Subcutaneous abdominal adipose tissue (tissue), 5 donors: Measurements from ENCODE around the gene SPP2.

Source experiments
- H3K27ac ChIP-seq: one replicate; pipeline ENCODE4 v1.7.0; 2013; ENCODE audit warnings: low read depth, mild to moderate bottlenecking, inconsistent platforms, low read length, moderate library complexity
- H3K27me3 ChIP-seq, 5 donors: one replicate each; pipeline ENCODE4 v1.7.0; 2013; ENCODE audit warnings: low read length in 5 of 5, inconsistent platforms in 1 of 5; ENCODE audit not compliant: control insufficient read depth in 5 of 5, insufficient read depth in 4 of 5
- H3K36me3 ChIP-seq, 5 donors: one replicate each; pipeline ENCODE4 v1.7.0; 2013; ENCODE audit warnings: low read length in 5 of 5; ENCODE audit not compliant: control insufficient read depth in 5 of 5, insufficient read depth in 5 of 5
- H3K4me1 ChIP-seq, 5 donors: one replicate each; pipeline ENCODE4 v1.7.0; 2013; ENCODE audit warnings: low read length in 5 of 5, mild to moderate bottlenecking in 3 of 5, moderate library complexity in 1 of 5; ENCODE audit not compliant: control insufficient read depth in 5 of 5, insufficient read depth in 5 of 5
- H3K4me3 ChIP-seq, 5 donors: one replicate each; pipeline ENCODE4 v1.7.0; 2013; ENCODE audit warnings: low read length in 5 of 5, low read depth in 1 of 5
- H3K9ac ChIP-seq, 5 donors: one replicate each; pipeline ENCODE4 v1.7.0; 2013; ENCODE audit warnings: low read length in 5 of 5, mild to moderate bottlenecking in 4 of 5, moderate library complexity in 3 of 5
- H3K9me3 ChIP-seq, 5 donors: one replicate each; pipeline ENCODE4 v1.7.0; 2013; ENCODE audit warnings: low read length in 5 of 5; ENCODE audit not compliant: control insufficient read depth in 5 of 5
- donor health status: healthy.
- donor health status: healthy.
- donor health status: healthy.
- donor health status: healthy.
- donor health status: healthy.

Gene SPP2

GRCh38 chr2:234100686-234101085, 50.2 kb downstream of the SPP2 start:
- H3K4me3 ChIP-seq: no peak overlapping the region
- H3K27ac ChIP-seq: no peak overlapping the region

DNA sequence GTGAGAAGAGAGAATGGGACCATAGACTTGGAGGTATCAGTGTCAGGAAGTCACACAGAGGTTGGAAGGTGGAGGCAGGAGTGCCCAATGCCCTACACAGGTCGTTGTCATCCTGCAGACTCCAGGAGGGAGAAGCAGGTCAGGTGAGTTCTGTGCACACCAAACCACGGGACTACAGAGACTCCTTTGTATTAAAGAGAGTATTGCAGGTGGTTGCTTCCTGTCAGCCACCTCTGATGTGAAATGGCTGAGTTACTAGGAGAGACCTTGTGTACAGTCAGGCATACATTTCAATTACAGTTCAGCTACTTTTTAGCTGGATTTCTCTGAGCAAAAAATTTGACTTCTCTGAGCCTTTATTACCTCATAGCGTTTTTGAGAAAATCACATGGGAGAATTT, 51.6 kb downstream of the SPP2 start:
- no peak overlapping the region for H3K27ac ChIP-seq

More at GRCh38 chr2:234100686-234101085, 50.2 kb downstream of the SPP2 start:
- H3K36me3 ChIP-seq: no peaks in the 10 kb centered on the region
- H3K27me3 ChIP-seq: peaks cover 0 to 5% (median 0%) of the 10 kb centered on the region in 5 donors
- H3K9ac ChIP-seq: no peak overlapping the region
- H3K9me3 ChIP-seq: peaks cover 0 to 2% (median 0%) of the 10 kb centered on the region in 5 donors
- no peaks in the 10 kb centered on the region for H3K4me1 ChIP-seq

GRCh38 chr2:234107861-234108260, 57.4 kb downstream of the SPP2 start:
- peaks cover 0 to 2% (median 0%) of the 10 kb centered on the region in 5 donors for H3K9me3 ChIP-seq
- H3K27ac ChIP-seq: no peak overlapping the region
- H3K36me3 ChIP-seq: no peaks in the 10 kb centered on the region
- H3K9ac ChIP-seq: no peak overlapping the region
- H3K27me3 ChIP-seq: peaks cover 0 to 2% (median 0%) of the 10 kb centered on the region in 5 donors
- H3K4me1 ChIP-seq: no peaks in the 10 kb centered on the region
- no peak overlapping the region for H3K4me3 ChIP-seq

More for the DNA sequence above, 51.6 kb downstream of the SPP2 start:
- Histone ChIP-seq H3K36me3 (no peaks in the 10 kb centered on the region), H3K9me3 (peaks cover 0 to 5% (median 0%) of the 10 kb centered on the region in 5 donors), H3K9ac (no peak overlapping the region), H3K4me3 (no peak overlapping the region), H3K4me1 (no peaks in the 10 kb centered on the region), H3K27me3 (peaks cover 0 to 5% (median 0%) of the 10 kb centered on the region in 5 donors)

DNA sequence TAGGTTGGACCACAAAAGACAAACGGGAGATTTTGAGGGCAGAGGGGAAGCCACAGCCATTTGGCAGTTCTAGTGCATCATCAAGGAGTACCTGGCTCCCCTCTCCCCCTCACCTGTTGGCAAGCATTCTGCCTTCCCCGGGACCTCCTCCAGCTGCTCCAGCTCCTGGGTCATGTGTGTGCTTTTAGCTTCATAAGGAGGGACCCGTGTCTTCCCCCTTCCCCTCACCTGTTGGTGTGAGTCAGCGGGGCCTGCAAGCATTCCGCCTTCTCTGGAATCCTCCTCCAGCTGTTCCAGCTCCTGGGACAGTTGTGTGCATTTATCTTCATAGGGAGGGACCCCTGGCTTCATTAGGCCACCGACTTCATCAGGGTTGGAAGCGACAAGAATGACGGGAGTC, 58.8 kb downstream of the SPP2 start:
- no peaks in the 10 kb centered on the region for H3K36me3 ChIP-seq
- peaks cover 0 to 2% (median 0%) of the 10 kb centered on the region in 5 donors for H3K9me3 ChIP-seq
- H3K4me3 ChIP-seq: no peak overlapping the region
- no peaks in the 10 kb centered on the region for H3K4me1 ChIP-seq
- peaks cover 0 to 2% (median 0%) of the 10 kb centered on the region in 5 donors for H3K27me3 ChIP-seq
- no peak overlapping the region for H3K9ac ChIP-seq
- H3K27ac ChIP-seq: no peak overlapping the region

DNA sequence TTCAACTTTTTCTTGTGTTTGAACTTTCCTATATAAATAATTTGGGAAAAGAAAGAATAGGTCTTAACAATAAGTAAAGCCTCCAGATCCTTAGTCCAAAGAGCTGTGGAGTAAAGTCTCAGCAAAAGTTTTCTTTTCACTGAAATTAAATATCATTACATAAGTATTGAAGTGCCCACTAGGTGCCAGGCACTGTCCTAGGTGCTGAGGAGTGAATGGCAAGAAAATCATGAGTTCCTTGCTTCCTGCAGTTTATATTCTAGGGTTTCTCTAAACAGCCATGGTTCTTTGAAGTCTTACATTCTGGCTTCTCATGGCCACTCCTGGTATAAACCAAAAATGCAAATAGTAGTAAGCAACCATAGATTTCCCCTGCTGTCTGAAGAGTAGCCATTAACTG, 59.7 kb downstream of the SPP2 start:
- Histone ChIP-seq H3K36me3 (no peaks in the 10 kb centered on the region), H3K4me3 (no peak overlapping the region)

GRCh38 chr2:234111523-234111922, 61.0 kb downstream of the SPP2 start:
- Histone ChIP-seq H3K27ac (no peak overlapping the region), H3K4me1 (no peaks in the 10 kb centered on the region), H3K4me3 (no peak overlapping the region), H3K27me3 (peaks cover 0 to 3% (median 0%) of the 10 kb centered on the region in 5 donors), H3K36me3 (no peaks in the 10 kb centered on the region), H3K9me3 (peaks cover 0 to 2% (median 0%) of the 10 kb centered on the region in 5 donors), H3K9ac (no peak overlapping the region)

More for the DNA sequence above, 59.7 kb downstream of the SPP2 start:
- Histone ChIP-seq H3K27ac (no peak overlapping the region), H3K4me1 (no peaks in the 10 kb centered on the region), H3K9ac (no peak overlapping the region), H3K9me3 (peaks cover 0 to 2% (median 0%) of the 10 kb centered on the region in 5 donors), H3K27me3 (peaks cover 0 to 2% (median 0%) of the 10 kb centered on the region in 5 donors)

DNA sequence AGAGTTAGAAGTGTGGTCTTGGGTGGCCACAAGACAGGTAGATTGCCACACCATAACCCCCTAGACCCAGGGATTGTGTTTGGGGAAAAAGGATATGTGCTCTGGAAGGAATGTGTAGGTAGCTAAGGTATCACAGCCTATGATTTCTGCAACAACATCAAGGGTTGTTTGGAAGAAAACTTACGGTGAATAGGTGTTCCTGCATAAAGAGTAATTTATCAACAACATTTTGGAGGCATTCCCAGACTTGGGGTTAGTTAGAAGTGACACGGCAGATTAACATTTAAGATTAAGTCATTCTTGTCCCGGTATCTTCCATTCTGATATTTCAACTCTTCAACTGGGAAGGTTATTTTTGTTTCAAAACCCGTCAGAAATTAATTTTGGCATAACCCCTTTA, 65.5 kb downstream of the SPP2 start:
- no peak overlapping the region for H3K27ac ChIP-seq
- H3K4me1 ChIP-seq: no peaks in the 10 kb centered on the region
- no peak overlapping the region for H3K9ac ChIP-seq
- H3K4me3 ChIP-seq: no peak overlapping the region
- H3K27me3 ChIP-seq: peaks cover 0 to 3% (median 0%) of the 10 kb centered on the region in 5 donors
- H3K36me3 ChIP-seq: no peaks in the 10 kb centered on the region
- H3K9me3 ChIP-seq: peaks cover 0 to 3% (median 0%) of the 10 kb centered on the region in 5 donors

- H3K27me3 ChIP-seq: peaks cover 0 to 3% (median 0%) of the 10 kb centered on the region in 5 donors
- H3K4me1 ChIP-seq: no peaks in the 10 kb centered on the region
- H3K9me3 ChIP-seq: peaks cover 0 to 3% (median 0%) of the 10 kb centered on the region in 5 donors
- no peak overlapping the region for H3K9ac ChIP-seq
- no peak overlapping the region for H3K27ac ChIP-seq
- no peaks in the 10 kb centered on the region for H3K36me3 ChIP-seq
- no peak overlapping the region for H3K4me3 ChIP-seq
These were observed 71.5 kb downstream of the SPP2 start for GRCh38 chr2:234121999-234122398.

- no peak overlapping the region for H3K27ac ChIP-seq
- H3K9ac ChIP-seq: no peak overlapping the region
- no peak overlapping the region for H3K4me3 ChIP-seq
- H3K36me3 ChIP-seq: no peaks in the 10 kb centered on the region
- H3K9me3 ChIP-seq: no peaks in the 10 kb centered on the region
- peaks cover 0 to 5% (median 0%) of the 10 kb centered on the region in 5 donors for H3K27me3 ChIP-seq
- H3K4me1 ChIP-seq: no peaks in the 10 kb centered on the region
These were observed 75.1 kb downstream of the SPP2 start for GRCh38 chr2:234125451-234126145.

DNA sequence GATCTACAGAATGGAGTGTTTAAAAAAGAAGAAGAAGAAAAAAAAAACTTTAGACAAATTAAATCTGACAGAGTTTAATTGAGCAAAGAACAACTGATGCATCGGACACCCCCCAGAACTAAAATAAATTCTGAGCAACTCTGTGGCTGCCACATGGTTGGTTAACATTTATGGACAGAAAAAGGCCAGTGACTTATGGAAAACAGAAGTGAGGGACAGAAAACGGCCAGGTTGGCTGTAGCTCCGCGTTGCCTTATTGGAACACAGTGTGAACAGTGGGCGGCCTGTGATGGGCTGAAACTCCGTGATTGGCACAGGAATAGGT, 75.6 kb downstream of the SPP2 start:
- Histone ChIP-seq H3K9ac (no peak overlapping the region), H3K36me3 (no peaks in the 10 kb centered on the region), H3K27ac (no peak overlapping the region)

More for the DNA sequence above, 75.6 kb downstream of the SPP2 start:
- H3K4me3 ChIP-seq: no peak overlapping the region
- H3K27me3 ChIP-seq: peaks cover 0 to 5% (median 0%) of the 10 kb centered on the region in 5 donors
- no peaks in the 10 kb centered on the region for H3K4me1 ChIP-seq
- no peaks in the 10 kb centered on the region for H3K9me3 ChIP-seq
